C4-2B (cell line): Measurements from ENCODE around the gene LIPC.

Source experiments
- CTCF ChIP-seq: fragments of 450-650 bp; conservative IDR thresholded peaks from 2 replicates; pipeline ENCODE4 v1.5.1; 2017; ENCODE audit warnings: mild to moderate bottlenecking
- ZFX ChIP-seq: fragments of 450-650 bp; IDR thresholded peaks from 2 replicates; pipeline ENCODE4 v1.6.1; 2017

DNA sequence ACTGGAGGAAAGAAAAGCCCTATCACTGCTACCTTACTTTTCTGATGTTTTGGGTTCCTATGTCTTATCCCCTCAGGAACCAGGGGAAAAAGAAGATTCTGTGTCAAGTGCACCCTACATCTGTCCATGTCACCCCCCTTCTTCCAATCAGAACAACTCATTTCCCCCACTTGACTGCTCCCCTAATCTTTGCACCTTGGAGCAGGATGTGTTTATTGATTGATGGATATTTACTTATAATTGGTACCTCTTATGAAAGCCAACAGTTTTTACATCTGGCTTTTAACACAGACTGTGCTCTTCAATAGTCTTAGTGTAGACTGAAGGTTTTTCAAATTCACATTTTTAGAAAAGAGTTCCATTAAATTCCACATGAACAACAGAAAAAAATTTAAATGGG, 33.3 kb downstream of the LIPC start:
- TF ChIP-seq CTCF (no peak), ZFX (no peak)
